Measurements from ENCODE around the gene HBZ. TPM values are rescaled to one million over a fixed set of nuclear protein-coding genes. Genes with fewer than 3 reads are reported as not detected.

Gene HBZ
- total and polyA plus RNA-seq, 2 of the 13 experiments (the other 11 are each of a cell fraction or from before 2014, with no cell fraction given), result 0.21 TPM; not detected in 1

DNA sequence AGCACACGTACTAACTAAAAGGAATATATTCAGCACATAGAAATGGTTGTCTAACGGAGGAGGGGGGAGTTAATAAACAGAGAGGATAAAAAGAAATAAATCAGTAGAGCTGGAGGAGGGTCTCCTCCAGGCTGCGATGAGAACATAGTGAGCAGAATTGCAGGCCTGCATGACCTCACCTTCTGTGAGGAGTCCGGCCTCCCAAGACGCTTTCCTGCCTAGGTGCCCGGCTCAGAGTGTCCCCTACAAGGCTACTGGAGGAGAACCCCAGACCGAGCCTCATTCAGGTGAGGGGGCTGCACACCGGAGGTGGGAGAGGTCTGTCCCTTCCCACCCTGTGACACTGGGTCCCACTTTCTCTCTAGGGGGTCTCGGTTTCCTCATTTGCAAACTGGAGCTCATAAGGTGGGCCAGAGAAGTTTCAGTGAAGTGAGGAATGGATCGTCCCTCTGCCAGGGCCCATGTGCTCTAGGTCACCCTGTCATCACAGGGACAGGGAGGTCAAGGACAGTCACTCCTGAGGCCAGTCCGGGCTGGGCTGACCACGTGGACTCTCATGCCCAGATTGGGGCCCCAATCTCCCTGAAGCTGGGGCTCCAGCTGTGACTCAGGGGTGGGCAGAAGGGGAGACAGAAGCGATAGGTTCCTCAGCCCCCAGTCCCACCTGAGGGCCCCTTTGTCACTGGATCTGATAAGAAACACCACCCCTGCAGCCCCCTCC lies 10.0 kb downstream of the HBZ start (continued):
- TF ChIP-seq, protein P1, sequence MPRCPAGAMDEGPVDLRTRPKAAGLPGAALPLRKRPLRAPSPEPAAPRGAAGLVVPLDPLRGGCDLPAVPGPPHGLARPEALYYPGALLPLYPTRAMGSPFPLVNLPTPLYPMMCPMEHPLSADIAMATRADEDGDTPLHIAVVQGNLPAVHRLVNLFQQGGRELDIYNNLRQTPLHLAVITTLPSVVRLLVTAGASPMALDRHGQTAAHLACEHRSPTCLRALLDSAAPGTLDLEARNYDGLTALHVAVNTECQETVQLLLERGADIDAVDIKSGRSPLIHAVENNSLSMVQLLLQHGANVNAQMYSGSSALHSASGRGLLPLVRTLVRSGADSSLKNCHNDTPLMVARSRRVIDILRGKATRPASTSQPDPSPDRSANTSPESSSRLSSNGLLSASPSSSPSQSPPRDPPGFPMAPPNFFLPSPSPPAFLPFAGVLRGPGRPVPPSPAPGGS (CRISPR knock-in tag; IDR thresholded peaks at IDR 0.05), result no peak
- TF ChIP-seq ARNT2 (CRISPR knock-in tag; IDR thresholded peaks at IDR 0.05; ENCODE audit: low read depth), result 0 out of 2 replicates have a peak, but pooled peaks have one; percentile 23
- 0 out of 2 replicates have a peak, but pooled peaks have one; percentile 15 for TF ChIP-seq ZMYM3 (CRISPR knock-in tag; IDR thresholded peaks at IDR 0.05)
- no peak for TF ChIP-seq ZNF484 (CRISPR knock-in tag; IDR thresholded peaks at IDR 0.05; ENCODE audit: borderline replicate concordance, low read depth)
- no peak for TF ChIP-seq ZNF616 (CRISPR knock-in tag; IDR thresholded peaks at IDR 0.05; ENCODE audit: low read depth)
- TF ChIP-seq HMG20A (CRISPR knock-in tag; IDR thresholded peaks at IDR 0.05; ENCODE audit: borderline replicate concordance), result peak; percentile 32; the same call in 1 of the 2 replicates
- TF ChIP-seq, protein P2, sequence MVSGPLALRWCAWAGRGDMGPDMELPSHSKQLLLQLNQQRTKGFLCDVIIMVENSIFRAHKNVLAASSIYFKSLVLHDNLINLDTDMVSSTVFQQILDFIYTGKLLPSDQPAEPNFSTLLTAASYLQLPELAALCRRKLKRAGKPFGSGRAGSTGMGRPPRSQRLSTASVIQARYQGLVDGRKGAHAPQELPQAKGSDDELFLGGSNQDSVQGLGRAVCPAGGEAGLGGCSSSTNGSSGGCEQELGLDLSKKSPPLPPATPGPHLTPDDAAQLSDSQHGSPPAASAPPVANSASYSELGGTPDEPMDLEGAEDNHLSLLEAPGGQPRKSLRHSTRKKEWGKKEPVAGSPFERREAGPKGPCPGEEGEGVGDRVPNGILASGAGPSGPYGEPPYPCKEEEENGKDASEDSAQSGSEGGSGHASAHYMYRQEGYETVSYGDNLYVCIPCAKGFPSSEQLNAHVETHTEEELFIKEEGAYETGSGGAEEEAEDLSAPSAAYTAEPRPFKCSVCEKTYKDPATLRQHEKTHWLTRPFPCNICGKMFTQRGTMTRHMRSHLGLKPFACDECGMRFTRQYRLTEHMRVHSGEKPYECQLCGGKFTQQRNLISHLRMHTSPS (CRISPR knock-in tag; IDR thresholded peaks at IDR 0.05; ENCODE audit: low read depth), result peak; percentile 24; the same call in 1 of the 2 replicates
- TF ChIP-seq TEAD2 (CRISPR knock-in tag; IDR thresholded peaks at IDR 0.05), result no peak
- no peak for TF ChIP-seq EP300 (IDR thresholded peaks at IDR 0.05; ENCODE audit: low read depth in 2 of 2, low read length in 2 of 2)
- TF ChIP-seq EP300 (CRISPR knock-in tag; IDR thresholded peaks at IDR 0.05; ENCODE audit: borderline replicate concordance), result no peak
- TF ChIP-seq, protein P3, sequence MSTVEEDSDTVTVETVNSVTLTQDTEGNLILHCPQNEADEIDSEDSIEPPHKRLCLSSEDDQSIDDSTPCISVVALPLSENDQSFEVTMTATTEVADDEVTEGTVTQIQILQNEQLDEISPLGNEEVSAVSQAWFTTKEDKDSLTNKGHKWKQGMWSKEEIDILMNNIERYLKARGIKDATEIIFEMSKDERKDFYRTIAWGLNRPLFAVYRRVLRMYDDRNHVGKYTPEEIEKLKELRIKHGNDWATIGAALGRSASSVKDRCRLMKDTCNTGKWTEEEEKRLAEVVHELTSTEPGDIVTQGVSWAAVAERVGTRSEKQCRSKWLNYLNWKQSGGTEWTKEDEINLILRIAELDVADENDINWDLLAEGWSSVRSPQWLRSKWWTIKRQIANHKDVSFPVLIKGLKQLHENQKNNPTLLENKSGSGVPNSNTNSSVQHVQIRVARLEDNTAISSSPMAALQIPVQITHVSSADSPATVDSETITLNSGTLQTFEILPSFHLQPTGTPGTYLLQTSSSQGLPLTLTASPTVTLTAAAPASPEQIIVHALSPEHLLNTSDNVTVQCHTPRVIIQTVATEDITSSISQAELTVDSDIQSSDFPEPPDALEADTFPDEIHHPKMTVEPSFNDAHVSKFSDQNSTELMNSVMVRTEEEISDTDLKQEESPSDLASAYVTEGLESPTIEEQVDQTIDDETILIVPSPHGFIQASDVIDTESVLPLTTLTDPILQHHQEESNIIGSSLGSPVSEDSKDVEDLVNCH (CRISPR knock-in tag; IDR thresholded peaks at IDR 0.05), result no peak
- TF ChIP-seq ZNF160 (CRISPR knock-in tag; IDR thresholded peaks at IDR 0.05), result no peak
- TF ChIP-seq, protein P4, sequence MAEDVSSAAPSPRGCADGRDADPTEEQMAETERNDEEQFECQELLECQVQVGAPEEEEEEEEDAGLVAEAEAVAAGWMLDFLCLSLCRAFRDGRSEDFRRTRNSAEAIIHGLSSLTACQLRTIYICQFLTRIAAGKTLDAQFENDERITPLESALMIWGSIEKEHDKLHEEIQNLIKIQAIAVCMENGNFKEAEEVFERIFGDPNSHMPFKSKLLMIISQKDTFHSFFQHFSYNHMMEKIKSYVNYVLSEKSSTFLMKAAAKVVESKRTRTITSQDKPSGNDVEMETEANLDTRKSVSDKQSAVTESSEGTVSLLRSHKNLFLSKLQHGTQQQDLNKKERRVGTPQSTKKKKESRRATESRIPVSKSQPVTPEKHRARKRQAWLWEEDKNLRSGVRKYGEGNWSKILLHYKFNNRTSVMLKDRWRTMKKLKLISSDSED (CRISPR knock-in tag; IDR thresholded peaks at IDR 0.05), result no peak
- TF ChIP-seq ZNF121 (CRISPR knock-in tag; IDR thresholded peaks at IDR 0.05), result no peak
- TF ChIP-seq ZMAT3 (CRISPR knock-in tag; conservative IDR thresholded peaks at IDR 0.05), result 0 out of 2 replicates have a peak, but pooled peaks have one; percentile 48
- TF ChIP-seq ZNF879 (CRISPR knock-in tag; IDR thresholded peaks at IDR 0.05), result no peak
- peak; percentile 73 for TF ChIP-seq NR2F2 (IDR thresholded peaks at IDR 0.05; ENCODE audit: borderline replicate concordance, low read depth)
- TF ChIP-seq, protein P5, sequence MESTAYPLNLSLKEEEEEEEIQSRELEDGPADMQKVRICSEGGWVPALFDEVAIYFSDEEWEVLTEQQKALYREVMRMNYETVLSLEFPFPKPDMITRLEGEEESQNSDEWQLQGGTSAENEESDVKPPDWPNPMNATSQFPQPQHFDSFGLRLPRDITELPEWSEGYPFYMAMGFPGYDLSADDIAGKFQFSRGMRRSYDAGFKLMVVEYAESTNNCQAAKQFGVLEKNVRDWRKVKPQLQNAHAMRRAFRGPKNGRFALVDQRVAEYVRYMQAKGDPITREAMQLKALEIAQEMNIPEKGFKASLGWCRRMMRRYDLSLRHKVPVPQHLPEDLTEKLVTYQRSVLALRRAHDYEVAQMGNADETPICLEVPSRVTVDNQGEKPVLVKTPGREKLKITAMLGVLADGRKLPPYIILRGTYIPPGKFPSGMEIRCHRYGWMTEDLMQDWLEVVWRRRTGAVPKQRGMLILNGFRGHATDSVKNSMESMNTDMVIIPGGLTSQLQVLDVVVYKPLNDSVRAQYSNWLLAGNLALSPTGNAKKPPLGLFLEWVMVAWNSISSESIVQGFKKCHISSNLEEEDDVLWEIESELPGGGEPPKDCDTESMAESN (CRISPR knock-in tag; conservative IDR thresholded peaks at IDR 0.05), result no peak
- 0 out of 2 replicates have a peak, but pooled peaks have one; percentile 24 for TF ChIP-seq IRF2 (CRISPR knock-in tag; IDR thresholded peaks at IDR 0.05)
- TF ChIP-seq LCORL (IDR thresholded peaks at IDR 0.05), result no peak
- peak; percentile 62; the same call in 1 of the 2 replicates for TF ChIP-seq LCORL (CRISPR knock-in tag; IDR thresholded peaks at IDR 0.05)
- peak; percentile 45 for TF ChIP-seq FOSL2 (CRISPR knock-in tag; IDR thresholded peaks at IDR 0.05)
